NCI-H146 (cell line): ENCODE results near the gene AK4.
"Not testable (repeated sequence)": the region's sequence is repeated elsewhere in the genome, so short reads cannot be mapped to it uniquely, and the experiment has no call there.

Experiments
- DNase-seq: peaks from one replicate; lab custom pipeline; 2025; lab: John Stamatoyannopoulos, UW

Gene AK4

DNA sequence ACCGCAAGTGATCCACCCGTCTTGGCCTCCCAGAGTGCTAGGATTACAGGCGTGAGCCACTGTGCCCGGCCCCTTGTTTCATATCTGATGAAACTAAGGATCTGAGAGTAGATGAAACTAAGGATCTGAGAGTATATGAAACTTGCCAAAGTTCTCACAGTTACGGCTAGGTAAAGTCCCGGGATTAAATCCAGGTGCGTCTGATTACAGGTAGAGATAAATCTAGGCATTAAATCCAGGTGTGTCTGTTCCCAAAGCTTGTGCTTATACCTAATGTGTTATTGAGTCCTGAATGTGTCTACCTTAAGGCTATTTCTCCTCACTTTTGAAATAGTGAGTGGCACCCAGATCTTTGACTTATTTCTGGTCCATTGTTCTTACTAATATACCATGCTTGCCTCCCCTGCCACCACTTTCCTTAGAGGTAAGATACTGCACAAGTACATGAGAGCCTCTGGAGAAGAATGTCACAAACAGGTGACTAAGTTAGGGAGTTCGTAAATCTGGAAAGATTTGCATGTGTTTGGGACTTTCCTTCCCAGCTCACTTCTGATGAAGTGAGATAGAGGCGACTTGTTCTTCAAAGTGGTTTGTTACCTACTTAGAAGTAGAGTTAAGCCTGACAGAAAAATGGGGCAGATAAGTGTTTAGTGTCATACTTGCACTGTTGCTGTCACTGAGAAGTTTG lies 66.5 kb downstream of the AK4 start:
- no peak for DNase-seq

GRCh38 chr1:65216989-65217388 lies 69.0 kb downstream of the AK4 start:
- DNase-seq = no peak

- peak; percentile 72 for DNase-seq
Observed at GRCh38 chr1:65221638-65222339, 73.8 kb downstream of the AK4 start.

DNA sequence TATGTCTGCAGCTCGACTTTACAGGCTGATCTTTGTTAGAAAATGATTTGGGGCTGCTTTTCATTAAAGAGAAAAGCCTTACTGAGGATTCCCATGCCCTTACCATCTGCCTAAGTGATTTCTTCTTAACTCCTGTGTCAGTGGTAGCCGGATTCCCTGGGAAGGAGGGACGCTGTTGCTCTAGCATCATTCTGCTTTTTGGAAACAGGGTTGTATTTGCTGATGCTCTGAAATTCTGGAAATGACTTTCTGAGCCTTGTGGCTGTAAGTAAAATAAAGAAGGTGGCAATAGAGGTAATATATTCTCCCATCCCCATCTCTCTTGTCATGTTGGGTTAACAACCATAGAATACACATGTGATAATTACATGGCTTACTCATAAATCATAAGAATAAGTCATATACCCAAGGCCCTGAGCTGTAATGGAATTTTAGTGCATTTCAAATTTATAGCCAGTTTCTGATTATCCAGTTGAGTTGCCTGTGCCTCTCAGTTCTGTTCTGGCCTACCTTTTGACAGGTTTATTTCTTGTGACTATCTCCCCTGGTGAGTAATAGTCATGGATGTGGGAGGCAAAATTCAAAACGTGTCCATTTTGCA lies 74.4 kb downstream of the AK4 start:
- no peak for DNase-seq

- DNase-seq = no peak
Observed at GRCh38 chr1:65224681-65225091, 76.7 kb downstream of the AK4 start.

- DNase-seq = no peak
Observed at GRCh38 chr1:65225179-65225578, 77.2 kb downstream of the AK4 start.

DNA sequence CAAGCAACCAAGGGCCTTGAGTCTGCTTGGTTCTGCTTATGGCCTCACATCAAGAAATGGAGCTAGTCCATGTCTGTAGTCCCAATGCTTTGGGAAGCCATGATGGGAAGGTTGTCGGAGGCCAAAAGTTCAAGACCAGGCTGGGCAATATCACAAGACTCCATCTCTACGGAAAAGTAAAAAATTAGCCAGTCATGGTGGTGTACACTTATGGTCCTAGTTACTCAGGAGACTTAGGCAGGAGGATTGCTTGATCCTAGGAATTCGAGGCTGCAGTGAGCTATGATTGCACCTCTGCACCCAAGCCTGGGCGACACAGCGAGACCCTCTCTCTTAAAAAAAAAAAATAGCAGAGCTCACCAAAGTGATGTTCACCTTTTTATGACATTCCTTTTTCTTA lies 81.2 kb downstream of the AK4 start:
- DNase-seq = no peak

DNA sequence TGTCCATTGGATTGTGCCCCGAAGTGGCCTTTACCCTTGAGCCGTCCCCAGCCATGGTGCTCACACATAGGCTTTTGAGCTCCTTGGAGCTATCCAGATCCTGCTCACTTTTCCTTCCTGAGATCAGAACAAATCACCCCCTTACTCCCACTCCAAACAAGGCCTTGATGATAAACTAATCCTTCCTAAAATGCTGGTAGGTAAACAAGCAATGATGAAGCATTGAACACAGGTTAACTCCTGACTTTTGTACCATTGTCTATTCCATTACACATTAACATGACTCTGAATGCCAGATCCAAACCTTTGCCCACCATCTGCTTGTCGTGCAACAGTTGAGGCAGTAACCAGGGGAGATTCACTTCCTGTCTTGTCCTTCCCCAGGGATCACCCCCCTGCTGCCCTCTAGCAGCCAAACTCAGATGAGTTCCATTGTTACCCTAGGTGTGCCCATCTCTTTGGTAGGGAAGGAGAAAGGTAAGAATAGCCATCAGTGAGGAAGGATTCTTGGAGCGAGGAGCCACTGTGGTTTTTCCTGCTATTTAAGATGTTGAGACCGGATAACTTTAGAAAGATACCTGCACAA lies 81.8 kb downstream of the AK4 start:
- no peak for DNase-seq

- no peak for DNase-seq
Observed at GRCh38 chr1:65230731-65231481, 82.9 kb downstream of the AK4 start.

GRCh38 chr1:65231718-65232330 lies 83.8 kb downstream of the AK4 start:
- no peak for DNase-seq

DNA sequence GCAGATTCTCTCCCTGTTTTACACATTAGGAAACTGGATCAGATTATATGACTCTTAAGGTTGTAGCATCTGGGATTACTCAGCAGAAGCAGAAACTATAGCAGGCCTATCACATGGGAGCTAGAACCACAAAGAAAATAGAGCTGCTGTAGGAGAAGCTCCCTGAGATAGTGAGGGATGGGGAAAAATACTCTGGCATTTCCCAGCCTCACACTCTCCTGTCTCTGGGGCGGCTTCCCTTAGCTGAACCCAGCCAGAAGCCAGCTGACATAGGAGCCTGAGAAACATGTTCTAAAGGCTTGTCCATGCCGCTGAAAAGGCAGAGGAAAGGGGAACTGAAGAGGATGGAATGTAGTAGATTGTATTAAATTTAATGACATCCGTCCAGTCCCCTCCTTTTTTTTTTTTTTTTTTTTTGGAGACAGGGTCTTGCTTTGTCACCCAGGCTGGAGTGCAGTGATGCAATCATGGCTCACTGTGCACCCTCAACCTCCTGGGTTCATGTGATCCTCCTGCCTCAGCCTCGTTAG lies 84.5 kb downstream of the AK4 start:
- DNase-seq = no peak

- DNase-seq = no peak
Observed at GRCh38 chr1:65233782-65234181, 85.8 kb downstream of the AK4 start.

GRCh38 chr1:65235867-65236805 lies 88.1 kb downstream of the AK4 start:
- peak; percentile 60 for DNase-seq

GRCh38 chr1:65237088-65237487 lies 89.1 kb downstream of the AK4 start:
- not testable (repeated sequence) for DNase-seq

GRCh38 chr1:65237503-65237902 lies 89.5 kb downstream of the AK4 start:
- no peak for DNase-seq

GRCh38 chr1:65238010-65238409 lies 90.0 kb downstream of the AK4 start:
- DNase-seq = no peak

GRCh38 chr1:65243491-65243890 lies 95.5 kb downstream of the AK4 start:
- DNase-seq = no peak

DNA sequence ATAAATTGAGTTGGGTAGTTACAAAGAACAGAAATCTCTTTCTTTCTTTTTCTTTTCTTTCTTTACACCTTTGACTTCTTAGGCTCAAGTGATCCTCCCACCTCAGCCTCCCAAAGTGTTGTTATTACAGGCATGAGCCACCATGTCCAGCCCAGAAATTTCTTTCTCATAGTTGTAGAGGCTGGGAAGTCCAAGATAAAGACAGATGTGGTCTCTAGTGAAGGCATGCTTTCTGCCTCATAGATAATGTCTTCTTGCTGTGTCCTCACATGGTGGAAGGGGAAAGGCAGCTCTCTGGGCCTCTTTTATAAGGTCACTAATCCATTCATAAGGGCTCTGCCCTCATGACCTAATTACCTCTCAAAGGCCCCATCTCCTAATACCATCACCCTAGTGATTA lies 97.3 kb downstream of the AK4 start:
- no peak for DNase-seq

DNA sequence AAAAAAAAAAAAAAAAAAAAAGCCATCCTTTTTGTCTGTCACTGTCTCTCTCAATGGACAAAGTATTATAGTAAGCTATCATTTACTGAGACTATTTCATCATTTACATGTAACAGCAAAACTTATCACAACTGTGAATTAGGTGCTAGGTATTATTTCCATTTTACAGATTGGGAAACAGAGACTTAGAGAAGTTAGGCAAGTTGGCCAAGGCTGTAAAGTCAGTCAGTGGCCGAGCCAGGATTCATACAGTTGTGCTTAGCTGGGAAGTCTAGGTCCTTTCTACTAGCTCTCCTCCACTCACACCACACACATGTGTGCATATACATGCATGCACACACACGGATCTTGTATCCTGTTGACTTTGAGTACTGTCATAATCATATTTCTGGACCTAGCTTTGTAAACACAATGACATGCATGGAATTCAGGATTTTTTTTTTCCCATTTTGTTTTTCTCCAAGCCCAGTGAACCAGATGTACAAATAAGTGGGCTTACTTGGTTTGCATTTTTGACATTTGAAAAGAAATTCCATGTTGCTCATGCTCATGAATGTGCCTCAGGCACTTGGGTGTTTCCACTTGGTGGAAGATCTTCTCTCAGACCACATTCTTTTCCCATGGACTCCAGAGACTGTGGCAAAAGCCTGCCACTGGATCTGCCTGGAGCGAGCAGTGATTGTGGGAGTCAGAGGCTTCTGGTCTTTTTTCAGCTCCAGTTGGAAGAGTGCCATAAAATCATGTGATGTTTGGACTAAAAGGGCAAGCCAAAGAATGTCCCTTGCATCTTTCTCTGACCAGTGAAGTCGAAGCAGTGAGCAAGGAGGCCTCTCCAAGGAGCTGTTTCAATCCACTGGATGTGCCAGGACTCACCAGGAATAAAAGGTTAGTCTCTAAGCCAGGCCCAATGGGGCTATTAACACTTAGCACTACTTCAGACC lies 99.7 kb downstream of the AK4 start:
- DNase-seq = no peak
